CD8-positive, alpha-beta memory T cell (primary cell): ENCODE data around the gene CAPN8. TPM values are rescaled to one million over a fixed set of nuclear protein-coding genes. Genes with fewer than 3 reads are reported as not detected.

Experiments
- CTCF ChIA-PET: fragments of 350-600 bp; sonication (Branson Sonifier 250); formaldehyde crosslinking; loops from one replicate; lab custom pipeline; 2021; ENCODE audit warnings: antibody characterized with exemption; lab: Charles Lee
- POLR2A ChIA-PET: fragments of 350-600 bp; sonication (Branson Sonifier 250); formaldehyde crosslinking; loops from one replicate; lab custom pipeline; 2021; ENCODE audit warnings: antibody characterized with exemption; lab: Charles Lee
- DNase-seq, 5 donors: peaks; one replicate each; pipeline versions ENCODE4 v3.0.0 to v3.0.0-alpha.2; 2020 to 2022; ENCODE audit warnings: mixed read lengths in 1 of 5
- H3K27ac ChIP-seq: one replicate; pipeline ENCODE4 v1.7.0; 2013; ENCODE audit warnings: low read depth, mild to moderate bottlenecking, low read length, moderate library complexity
- H3K27me3 ChIP-seq: 2 replicates; pipeline ENCODE4 v1.7.0; 2013; ENCODE audit warnings: low read length, mild to moderate bottlenecking; ENCODE audit not compliant: insufficient read depth, poor library complexity, severe bottlenecking
- H3K36me3 ChIP-seq: 2 replicates; pipeline ENCODE4 v1.7.0; 2013; ENCODE audit warnings: mild to moderate bottlenecking, low read length, moderate library complexity; ENCODE audit not compliant: insufficient read depth
- H3K4me1 ChIP-seq: 2 replicates; pipeline ENCODE4 v1.7.0; 2013; ENCODE audit warnings: mild to moderate bottlenecking, low read length, moderate library complexity; ENCODE audit not compliant: insufficient read depth
- H3K4me3 ChIP-seq: 2 replicates; pipeline ENCODE4 v1.7.0; 2013; ENCODE audit warnings: mild to moderate bottlenecking, low read length
- H3K9me3 ChIP-seq: 2 replicates; pipeline ENCODE4 v1.7.0; 2013; ENCODE audit warnings: mild to moderate bottlenecking, low read length
- H3K27ac Mint-ChIP-seq, 8 donors: one replicate each; pipeline ENCODE4 v1.8.0; 2020 to 2021; ENCODE audit warnings: mixed read lengths in 8 of 8, mild to moderate bottlenecking in 6 of 8, inconsistent platforms in 3 of 8, moderate library complexity in 3 of 8
- H3K27me3 Mint-ChIP-seq, 2 donors: one replicate each; pipeline ENCODE4 v1.8.0; 2020 to 2021; ENCODE audit warnings: mixed read lengths in 2 of 2, mild to moderate bottlenecking in 1 of 2, moderate library complexity in 1 of 2
- H3K36me3 Mint-ChIP-seq, 3 donors: one replicate each; pipeline ENCODE4 v1.8.0; 2020 to 2021; ENCODE audit warnings: mixed read lengths in 3 of 3, inconsistent platforms in 1 of 3, mild to moderate bottlenecking in 1 of 3
- H3K4me1 Mint-ChIP-seq, 3 donors: one replicate each; pipeline ENCODE4 v1.8.0; 2020 to 2021; ENCODE audit warnings: mixed read lengths in 3 of 3, inconsistent platforms in 1 of 3, mild to moderate bottlenecking in 1 of 3
- H3K4me3 Mint-ChIP-seq, 7 donors: one replicate each; pipeline ENCODE4 v1.8.0; 2020 to 2021; ENCODE audit warnings: mixed read lengths in 7 of 7, mild to moderate bottlenecking in 6 of 7, moderate library complexity in 4 of 7, inconsistent platforms in 2 of 7
- H3K9me3 Mint-ChIP-seq, 5 donors: one replicate each; pipeline ENCODE4 v1.8.0; 2020 to 2022; ENCODE audit warnings: mixed read lengths in 5 of 5, mild to moderate bottlenecking in 3 of 5, moderate library complexity in 2 of 5, inconsistent platforms in 1 of 5
- polyA plus RNA-seq: library from polyadenylated mRNA; unstranded; fragments of 300-500 nt; fragmentation: Illumina TruSeq; gene quantifications from one replicate; pipeline ENCODE4 v1.2.3, GENCODE V29; 2021
- total RNA-seq, 2 experiments: library from RNA; stranded (reverse); gene quantifications; one replicate each; pipeline ENCODE4 v1.2.3, GENCODE V29; 2021

The CAPN8 gene
- total and polyA plus RNA-seq, 3 experiments from 2014 or later, result not detected

DNA sequence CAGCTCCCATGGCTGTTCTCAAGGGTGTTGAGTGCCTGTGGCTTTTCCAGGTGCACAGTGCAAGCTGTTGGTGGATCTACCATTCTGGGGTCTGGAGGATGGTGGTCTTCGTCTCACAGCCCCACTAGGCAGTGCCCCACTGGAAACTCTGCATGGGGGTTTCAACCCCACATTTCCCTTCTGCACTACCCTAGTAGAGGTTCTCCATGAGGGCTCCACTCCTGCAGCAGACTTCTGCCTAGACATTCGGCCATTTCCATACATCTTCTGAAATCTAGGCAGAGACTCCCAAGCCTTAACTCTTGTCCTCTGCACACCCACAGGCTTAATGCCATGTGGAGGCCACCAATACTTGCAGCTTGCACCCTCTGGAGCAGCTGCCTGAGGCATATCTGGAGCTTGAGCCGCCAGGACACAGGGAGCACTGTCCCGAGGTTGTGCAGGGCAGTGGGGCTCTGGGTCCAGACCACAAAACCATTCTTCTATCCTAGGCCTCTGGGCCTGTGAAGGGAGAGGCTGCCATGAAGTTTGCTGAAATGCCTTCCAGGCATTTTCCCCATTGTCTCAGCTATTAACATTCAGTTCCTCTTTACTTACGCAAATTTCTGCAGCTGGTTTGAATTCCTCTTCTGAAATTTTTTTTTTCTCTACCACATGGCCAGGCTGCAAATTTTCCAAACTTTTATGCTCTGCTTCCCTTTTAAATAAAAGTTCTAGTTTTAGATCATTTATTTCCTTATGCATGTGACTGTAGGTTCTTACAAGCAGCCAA lies 8.8 kb upstream of the CAPN8 start:
- Mint-ChIP-seq H3K36me3 (peaks cover 0 to 22% (median 3%) of the 10 kb centered on the region in 3 donors), H3K27ac (no peak overlapping the region), H3K27me3 (peaks cover 5 to 8% of the 10 kb centered on the region in 2 donors), H3K4me1 (no peaks in the 10 kb centered on the region), H3K4me3 (no peak overlapping the region), H3K9me3 (peaks cover 7 to 16% (median 12%) of the 10 kb centered on the region in 5 donors)
- H3K36me3 ChIP-seq, result no peaks in the 10 kb centered on the region
- POLR2A ChIA-PET, result no interaction called here
- H3K4me1 ChIP-seq, result no peaks in the 10 kb centered on the region
- H3K9me3 ChIP-seq, result no peaks in the 10 kb centered on the region
- no peaks in the 10 kb centered on the region for H3K27me3 ChIP-seq
- CTCF ChIA-PET, result interaction anchor here (1.6 kb wide), 1 partner anchor 10 kb away, joined by 3 read pairs; no protein-coding TSS in a partner anchor
- no peak overlapping the region for H3K4me3 ChIP-seq
- DNase-seq, result no peak
- H3K27ac ChIP-seq, result no peak overlapping the region

DNA sequence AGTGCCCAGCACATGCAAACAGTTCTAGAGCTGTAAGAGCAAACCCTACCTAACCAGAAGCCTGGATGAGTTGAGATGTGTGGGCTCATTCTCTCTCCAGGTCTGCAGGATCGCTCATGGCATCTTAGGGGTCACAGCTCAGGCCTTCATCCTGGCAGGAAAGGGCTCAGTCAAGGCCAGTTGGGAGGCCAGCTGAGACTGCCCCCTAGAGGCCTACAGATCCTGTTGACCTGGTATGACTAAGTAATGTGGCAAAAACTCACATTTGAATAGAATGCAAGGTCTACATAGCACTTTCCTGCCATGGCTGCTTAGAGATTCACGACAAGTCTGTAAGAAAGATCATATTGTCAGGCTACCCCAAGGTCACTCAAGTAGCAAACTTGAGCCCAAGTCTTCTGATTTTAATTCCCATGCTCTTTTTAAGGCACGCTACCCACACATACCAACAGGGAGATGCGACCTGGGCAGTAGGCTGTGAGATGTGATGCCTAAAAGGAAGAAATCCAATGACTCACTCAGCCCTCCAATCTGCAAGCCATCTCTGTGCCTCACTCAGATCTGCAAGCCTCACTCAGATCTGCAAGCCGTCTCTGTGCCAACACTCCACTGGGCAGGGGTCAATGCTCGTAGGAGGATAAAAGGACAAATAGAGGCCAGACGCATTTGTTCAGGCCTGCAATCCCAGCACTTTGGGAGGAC lies 5.1 kb upstream of the CAPN8 start:
- no peak for DNase-seq

DNA sequence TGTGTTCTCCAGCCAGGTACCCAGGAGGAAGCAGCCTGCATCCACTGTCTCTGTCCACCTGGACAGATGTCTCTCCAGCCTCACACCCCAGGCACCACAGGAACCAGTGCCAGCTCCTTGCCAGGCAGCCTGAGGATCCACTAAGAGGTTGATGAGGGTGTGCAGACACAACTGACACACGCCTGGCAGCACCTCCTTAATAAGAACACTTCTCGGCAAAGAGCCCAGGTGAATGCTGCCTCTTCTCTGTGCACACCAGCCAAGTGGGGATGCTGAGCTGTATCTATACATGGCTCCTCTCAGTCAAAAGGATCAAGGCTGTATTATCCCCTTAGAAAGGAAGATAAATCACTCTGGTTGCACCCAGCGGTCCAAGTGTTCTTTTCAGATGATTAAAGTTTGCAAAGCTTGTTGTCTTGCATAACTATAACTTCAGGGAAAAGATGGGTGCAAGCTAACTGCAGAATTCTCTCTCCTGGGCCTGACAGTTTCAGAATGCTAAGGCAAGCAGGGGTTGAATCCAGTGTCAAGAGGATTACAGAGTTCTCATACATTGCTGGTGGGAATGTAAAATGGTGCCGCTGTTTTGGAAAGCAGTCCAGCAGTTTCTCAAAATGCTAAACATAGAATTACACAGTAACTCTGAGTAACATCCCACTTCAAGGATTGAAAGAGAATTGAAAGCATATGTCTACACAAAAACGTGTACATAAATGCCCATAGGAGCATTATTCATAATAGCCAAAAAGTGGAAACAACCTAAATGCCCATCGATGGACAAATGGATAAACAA lies 3.7 kb upstream of the CAPN8 start:
- no peak for DNase-seq
- Mint-ChIP-seq H3K27ac (no peak overlapping the region), H3K27me3 (peaks cover 4 to 15% of the 10 kb centered on the region in 2 donors), H3K36me3 (peaks cover 0 to 3% (median 0%) of the 10 kb centered on the region in 3 donors), H3K4me3 (no peak overlapping the region), H3K9me3 (peaks cover 0 to 5% (median 0%) of the 10 kb centered on the region in 5 donors), H3K4me1 (no peaks in the 10 kb centered on the region)
- ChIA-PET CTCF (no interaction called here), POLR2A (no interaction called here)
- Histone ChIP-seq H3K4me1 (no peaks in the 10 kb centered on the region), H3K27ac (no peak overlapping the region), H3K36me3 (no peaks in the 10 kb centered on the region), H3K27me3 (no peaks in the 10 kb centered on the region), H3K9me3 (no peaks in the 10 kb centered on the region), H3K4me3 (no peak overlapping the region)

More for the DNA sequence above, 5.1 kb upstream of the CAPN8 start:
- H3K4me3 Mint-ChIP-seq, result no peak overlapping the region
- no peak overlapping the region for H3K27ac Mint-ChIP-seq
- Histone ChIP-seq H3K4me1 (no peaks in the 10 kb centered on the region), H3K27ac (no peak overlapping the region), H3K36me3 (no peaks in the 10 kb centered on the region), H3K27me3 (no peaks in the 10 kb centered on the region), H3K4me3 (no peak overlapping the region), H3K9me3 (no peaks in the 10 kb centered on the region)
- peaks cover 0 to 10% (median 3%) of the 10 kb centered on the region in 3 donors for H3K36me3 Mint-ChIP-seq
- H3K27me3 Mint-ChIP-seq, result peaks cover 5 to 15% of the 10 kb centered on the region in 2 donors
- ChIA-PET CTCF (no interaction called here), POLR2A (no interaction called here)
- no peaks in the 10 kb centered on the region for H3K4me1 Mint-ChIP-seq
- peaks cover 4 to 16% (median 10%) of the 10 kb centered on the region in 5 donors for H3K9me3 Mint-ChIP-seq

DNA sequence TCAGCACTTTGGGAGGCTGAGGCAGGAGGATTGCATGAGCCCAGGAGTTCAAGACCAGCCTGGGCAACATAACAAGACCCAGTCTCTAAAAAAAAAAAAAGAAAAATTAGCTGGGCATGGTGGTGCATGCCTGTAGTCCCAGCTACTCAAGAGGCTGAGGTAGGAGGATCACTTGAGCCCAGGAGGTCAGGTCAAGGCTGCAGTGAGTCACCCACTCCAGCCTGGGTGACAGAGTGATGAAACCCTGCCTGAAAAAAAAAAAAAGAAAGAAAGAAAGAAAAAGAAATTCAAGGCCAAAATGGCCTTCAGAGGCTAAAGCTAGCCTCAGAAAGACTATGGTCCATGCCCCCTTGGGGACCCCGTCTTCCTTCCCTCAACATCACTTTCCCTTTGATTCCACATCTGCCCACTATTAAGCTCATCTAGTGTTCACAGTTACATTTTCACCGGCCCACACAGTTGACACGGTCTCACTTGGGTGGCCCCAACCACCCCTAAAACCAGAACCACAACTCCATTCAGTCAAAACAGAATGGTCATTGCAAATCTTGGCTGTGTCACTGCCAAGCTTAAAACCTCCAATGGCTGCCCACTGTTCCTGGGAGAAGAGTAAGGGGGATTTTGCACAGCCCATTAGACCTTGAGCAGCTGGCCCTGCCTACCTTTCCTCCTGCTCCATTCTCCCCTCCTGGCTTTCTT lies 2.1 kb upstream of the CAPN8 start:
- Mint-ChIP-seq H3K27ac (no peak overlapping the region), H3K9me3 (no peaks in the 10 kb centered on the region), H3K4me1 (no peaks in the 10 kb centered on the region), H3K27me3 (peaks cover 4 to 18% of the 10 kb centered on the region in 2 donors), H3K36me3 (no peaks in the 10 kb centered on the region), H3K4me3 (no peak overlapping the region)
- no peaks in the 10 kb centered on the region for H3K36me3 ChIP-seq
- ChIA-PET CTCF (interaction anchor here (1.2 kb wide), 1 partner anchor 544 kb away, joined by 3 read pairs; no protein-coding TSS in a partner anchor), POLR2A (no interaction called here)
- H3K27me3 ChIP-seq, result no peaks in the 10 kb centered on the region
- no peaks in the 10 kb centered on the region for H3K9me3 ChIP-seq
- H3K27ac ChIP-seq, result no peak overlapping the region
- H3K4me3 ChIP-seq, result no peak overlapping the region
- no peak for DNase-seq
- H3K4me1 ChIP-seq, result no peaks in the 10 kb centered on the region

DNA sequence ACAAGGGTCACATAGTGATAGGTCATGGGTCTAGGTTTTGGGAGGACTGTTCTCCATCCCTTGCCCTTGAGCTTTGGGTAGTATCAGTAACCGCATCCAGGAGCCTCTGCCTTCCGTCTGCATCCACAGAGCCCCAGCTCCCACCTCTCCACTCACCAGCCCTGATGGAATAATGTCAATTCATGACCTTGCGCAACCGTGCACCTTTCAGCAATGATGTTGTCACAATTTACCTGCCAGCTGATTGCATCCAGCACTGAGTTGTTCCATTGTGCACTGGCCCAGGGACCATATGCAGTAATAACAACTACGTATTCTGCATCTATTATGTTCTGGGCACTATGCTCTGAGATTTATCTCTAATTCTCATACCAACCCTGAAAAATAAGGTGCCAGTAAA lies 1.4 kb downstream of the CAPN8 start:
- peaks cover 7 to 27% of the 10 kb centered on the region in 2 donors for H3K27me3 Mint-ChIP-seq
- ChIA-PET CTCF (no interaction called here), POLR2A (no interaction called here)
- H3K4me3 Mint-ChIP-seq, result no peak overlapping the region
- no peaks in the 10 kb centered on the region for H3K9me3 Mint-ChIP-seq
- H3K36me3 Mint-ChIP-seq, result no peaks in the 10 kb centered on the region
- H3K9me3 ChIP-seq, result no peaks in the 10 kb centered on the region
- no peaks in the 10 kb centered on the region for H3K4me1 ChIP-seq
- no peak for DNase-seq
- H3K27me3 ChIP-seq, result no peaks in the 10 kb centered on the region
- H3K4me1 Mint-ChIP-seq, result no peaks in the 10 kb centered on the region
- no peak overlapping the region for H3K27ac ChIP-seq
- H3K36me3 ChIP-seq, result no peaks in the 10 kb centered on the region
- H3K27ac Mint-ChIP-seq, result no peak overlapping the region
- no peak overlapping the region for H3K4me3 ChIP-seq

DNA sequence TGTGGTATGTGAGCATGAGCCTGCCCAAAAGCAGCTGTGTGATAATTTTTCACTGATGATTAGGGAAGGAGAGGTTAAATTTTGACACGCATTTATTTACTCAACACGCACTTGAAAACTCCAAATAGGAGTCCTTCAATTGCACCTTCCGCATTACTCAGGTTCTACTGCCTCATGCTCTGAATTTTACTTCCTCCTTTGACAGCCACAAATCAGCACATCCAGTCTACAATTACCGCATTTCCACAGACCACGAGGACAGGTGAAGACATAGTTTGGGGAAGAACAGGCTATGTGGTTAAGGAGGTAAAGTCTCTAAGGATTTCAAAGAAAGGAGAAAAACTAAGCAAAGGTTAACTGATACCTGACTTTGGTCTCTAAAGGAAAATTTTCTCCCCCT lies 2.6 kb downstream of the CAPN8 start:
- Mint-ChIP-seq H3K9me3 (no peaks in the 10 kb centered on the region), H3K36me3 (no peaks in the 10 kb centered on the region), H3K27me3 (peaks cover 7 to 26% of the 10 kb centered on the region in 2 donors), H3K4me1 (no peaks in the 10 kb centered on the region), H3K27ac (no peak overlapping the region), H3K4me3 (no peak overlapping the region)
- no peak for DNase-seq
- Histone ChIP-seq H3K36me3 (no peaks in the 10 kb centered on the region), H3K27ac (no peak overlapping the region), H3K9me3 (no peaks in the 10 kb centered on the region), H3K27me3 (no peaks in the 10 kb centered on the region), H3K4me1 (no peaks in the 10 kb centered on the region), H3K4me3 (no peak overlapping the region)
- ChIA-PET CTCF (no interaction called here), POLR2A (no interaction called here)

DNA sequence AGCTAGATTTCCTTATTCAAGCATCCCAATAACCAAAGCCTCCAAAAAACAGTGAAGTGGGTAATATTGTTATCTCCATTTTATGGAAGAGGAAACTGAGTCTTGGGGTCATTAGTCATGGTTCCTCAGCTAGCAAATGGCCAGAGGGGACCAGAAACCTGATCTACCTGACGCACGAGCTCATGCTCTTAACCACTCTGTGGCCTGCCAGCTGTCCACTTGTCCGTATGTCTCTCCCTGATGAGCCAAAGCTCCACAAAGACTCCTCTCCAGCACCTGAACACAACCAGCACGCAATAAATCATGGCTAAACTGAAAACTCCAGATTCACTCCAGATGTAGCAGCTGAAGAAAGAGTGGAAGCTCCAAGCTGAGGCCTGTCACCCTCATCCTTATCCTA lies 5.8 kb downstream of the CAPN8 start:
- Histone ChIP-seq H3K27me3 (no peaks in the 10 kb centered on the region), H3K27ac (no peak overlapping the region), H3K36me3 (no peaks in the 10 kb centered on the region), H3K9me3 (no peaks in the 10 kb centered on the region), H3K4me3 (no peak overlapping the region), H3K4me1 (no peaks in the 10 kb centered on the region)
- Mint-ChIP-seq H3K4me3 (no peak overlapping the region), H3K27ac (no peak overlapping the region), H3K27me3 (peaks cover 6 to 37% of the 10 kb centered on the region in 2 donors), H3K4me1 (no peaks in the 10 kb centered on the region), H3K36me3 (no peaks in the 10 kb centered on the region), H3K9me3 (no peaks in the 10 kb centered on the region)
- CTCF ChIA-PET, result no interaction called here
- DNase-seq, result no peak
- POLR2A ChIA-PET, result no interaction called here
